DMS53 treated with DMSO at 0.1 percent for 48 hours (cell line): Measurements from ENCODE around the gene DLG1.
A peak's percentile ranks its signal among the peaks of the same experiment; 100 is the strongest.

ENCODE experiments used
- DNase-seq: peaks from one replicate; lab custom pipeline; 2025; ENCODE audit not compliant: unreplicated experiment; lab: John Stamatoyannopoulos, UW

The DLG1 gene

GRCh38 chr3:197317250-197317963, 19.0 kb upstream of the DLG1 start:
- DNase-seq = no peak

GRCh38 chr3:197312431-197312830, 14.0 kb upstream of the DLG1 start:
- no peak for DNase-seq

GRCh38 chr3:197311591-197311990, 13.2 kb upstream of the DLG1 start:
- DNase-seq = no peak

GRCh38 chr3:197309528-197310361, 11.3 kb upstream of the DLG1 start:
- no peak for DNase-seq

- DNase-seq = no peak
Observed at GRCh38 chr3:197308591-197308990, 10.2 kb upstream of the DLG1 start.

- no peak for DNase-seq
Observed at GRCh38 chr3:197306374-197307086, 8.1 kb upstream of the DLG1 start.

- DNase-seq = no peak
Observed at GRCh38 chr3:197305854-197306253, 7.4 kb upstream of the DLG1 start.

- no peak for DNase-seq
Observed at GRCh38 chr3:197303452-197303851, 5.0 kb upstream of the DLG1 start.

GRCh38 chr3:197302696-197303341, 4.4 kb upstream of the DLG1 start:
- DNase-seq = no peak

- no peak for DNase-seq
Observed at GRCh38 chr3:197302033-197302432, 3.6 kb upstream of the DLG1 start.

- no peak for DNase-seq
Observed at GRCh38 chr3:197300361-197300760, 1.9 kb upstream of the DLG1 start.

- DNase-seq = peak; percentile 55
Observed at GRCh38 chr3:197298945-197299854, 788 bp upstream of the DLG1 start.

GRCh38 chr3:197297476-197298340, 704 bp downstream of the DLG1 start:
- peak; percentile 64 for DNase-seq

GRCh38 chr3:197297002-197297401, 1.4 kb downstream of the DLG1 start:
- DNase-seq = no peak

GRCh38 chr3:197296545-197296944, 1.9 kb downstream of the DLG1 start:
- DNase-seq = no peak

- DNase-seq = no peak
Observed at GRCh38 chr3:197295871-197296270, 2.5 kb downstream of the DLG1 start.

GRCh38 chr3:197293605-197294237, 4.7 kb downstream of the DLG1 start:
- DNase-seq = no peak

- no peak for DNase-seq
Observed at GRCh38 chr3:197292648-197293047, 5.8 kb downstream of the DLG1 start.
